NOMO-1 treated with DMSO at 0.1 percent for 48 hours (cell line): ENCODE results near the gene TRIM47.
A peak's percentile ranks its signal among the peaks of the same experiment; 100 is the strongest.

ENCODE experiments used
- DNase-seq: peaks from one replicate; lab custom pipeline; 2025; ENCODE audit not compliant: unreplicated experiment; lab: John Stamatoyannopoulos, UW

Gene TRIM47

DNA sequence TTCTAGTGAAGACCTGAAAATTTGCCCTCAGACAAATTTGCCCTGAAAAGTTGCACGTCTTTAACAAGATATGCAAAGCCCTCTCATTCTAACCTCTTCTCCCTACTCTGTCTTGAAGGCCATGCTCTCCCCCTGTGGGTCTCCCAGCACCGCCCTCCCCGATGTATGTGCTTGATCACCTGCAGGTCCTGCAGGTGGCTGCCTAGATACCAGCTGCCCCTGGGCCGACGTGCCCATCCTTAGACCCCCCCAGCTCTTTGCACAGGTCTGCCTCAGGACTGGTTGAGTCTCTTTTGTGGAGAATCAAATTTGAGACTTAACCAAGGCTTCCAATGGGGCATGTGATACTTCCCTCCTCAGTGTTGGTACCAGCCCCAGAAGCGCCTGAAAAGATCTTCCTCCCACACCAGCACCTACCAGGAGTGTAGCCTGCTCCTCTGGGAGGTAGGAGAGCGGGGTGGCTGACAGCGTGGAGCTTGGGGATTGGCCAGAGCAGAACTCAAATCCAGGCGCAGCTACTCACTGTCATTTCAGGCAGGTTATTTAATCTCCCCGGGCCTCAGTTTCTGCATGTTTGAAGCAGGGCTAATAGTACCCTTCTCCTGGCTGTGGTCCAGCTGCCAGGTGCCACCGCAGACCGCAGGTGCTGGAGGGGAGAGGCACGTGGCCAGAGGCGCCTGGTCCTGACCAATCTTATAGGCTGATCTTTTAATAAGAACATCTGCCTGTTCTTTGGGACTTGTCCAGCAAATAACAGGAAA is 30.9 kb upstream of the TRIM47 start:
- no peak for DNase-seq

DNA sequence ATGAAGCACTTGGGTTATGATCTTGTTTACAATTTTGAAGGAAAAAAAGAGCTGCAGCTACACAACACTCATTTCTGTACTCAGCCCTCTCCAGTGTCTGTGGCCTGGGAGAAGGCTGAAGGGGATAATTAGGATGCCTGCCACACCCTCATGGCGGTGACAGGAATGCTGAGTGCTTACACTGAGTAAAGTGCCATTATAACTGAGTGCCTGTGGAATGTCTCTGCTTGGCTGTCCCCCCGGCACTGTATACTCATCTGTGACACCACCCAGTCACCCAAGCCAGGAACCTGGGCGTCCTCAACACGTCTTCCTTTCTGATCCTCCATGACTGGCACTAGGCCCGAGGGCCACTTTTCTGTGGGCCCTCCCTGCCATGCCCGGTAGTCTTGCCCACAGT is 29.8 kb upstream of the TRIM47 start:
- no peak for DNase-seq

DNA sequence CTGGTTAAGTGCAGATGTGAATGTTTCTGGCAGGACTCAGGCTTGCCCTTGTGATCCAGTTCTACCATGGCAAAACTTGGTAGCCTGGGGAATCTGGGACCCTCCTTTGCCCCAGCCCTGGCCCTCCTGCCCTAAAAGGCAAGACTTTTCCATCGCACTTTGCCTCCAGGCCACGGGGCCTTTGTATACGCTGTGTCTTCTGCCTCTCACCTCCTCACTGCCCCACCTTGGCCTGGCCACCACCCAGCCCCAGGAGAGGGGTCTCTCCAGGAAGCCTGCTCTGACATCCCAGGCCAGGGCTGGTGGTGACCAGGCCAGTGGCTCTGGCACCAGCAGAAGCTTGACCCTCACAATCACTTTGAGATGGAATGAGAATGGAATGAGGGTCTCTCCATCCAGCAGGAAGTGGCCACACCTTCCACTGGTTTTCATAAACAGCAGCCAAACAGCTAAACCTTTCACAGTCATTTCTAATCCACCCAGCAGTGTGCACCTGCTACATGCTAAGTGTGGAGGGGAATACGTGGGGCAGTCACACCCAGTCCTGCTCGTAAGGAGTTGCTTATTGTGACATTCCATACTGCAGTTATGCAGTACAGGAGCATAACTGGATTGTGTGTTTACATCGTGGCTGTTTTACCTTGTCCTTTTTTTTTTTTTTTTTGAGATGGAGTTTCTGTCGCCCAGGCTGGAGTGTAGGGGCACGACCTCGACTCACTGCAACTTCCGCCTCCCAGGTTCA is 27.9 kb upstream of the TRIM47 start:
- DNase-seq: no peak

DNA sequence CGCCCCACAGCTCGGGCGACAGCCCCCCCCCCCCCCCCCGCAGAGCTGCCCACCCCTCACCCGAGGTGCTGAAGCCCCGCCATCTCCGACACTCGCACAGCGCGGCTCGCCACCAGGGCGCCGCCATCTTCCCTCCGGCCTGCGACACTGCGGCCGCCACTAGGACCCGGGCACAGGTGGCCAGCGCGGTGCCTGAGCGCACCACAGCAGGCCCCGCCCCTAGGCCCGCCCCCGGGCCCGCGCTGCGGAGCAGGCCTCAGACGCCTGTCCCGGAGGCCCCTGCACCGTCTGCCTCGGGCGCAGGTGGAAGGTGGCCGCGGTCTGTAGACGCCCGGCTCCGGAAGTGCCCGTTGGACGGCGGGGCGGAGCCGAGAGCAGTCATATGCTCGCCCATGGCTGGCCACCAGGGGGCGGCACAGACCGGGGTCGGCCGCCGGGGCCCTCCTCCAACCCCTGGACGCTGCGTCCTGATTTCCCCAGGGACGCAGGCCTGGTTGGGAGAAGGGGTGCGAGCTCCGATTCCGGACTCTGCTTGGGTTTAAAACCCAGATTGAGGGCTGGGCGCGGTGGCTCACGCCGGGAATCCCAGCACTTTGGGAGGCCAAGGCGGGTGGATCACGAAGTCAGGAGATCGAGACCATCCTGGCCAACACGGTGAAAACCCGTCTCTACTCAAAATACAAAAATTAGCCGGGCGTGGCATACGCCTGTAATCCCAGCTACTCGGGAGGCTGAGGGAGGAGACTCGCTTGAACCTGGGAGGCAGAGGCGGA is 26.6 kb upstream of the TRIM47 start, which contains the start of gene MRPL38:
Gene MRPL38, minus strand, starts transcription at position 136 of the 773 bp plus-strand sequence. Its CDS starts 9 bp downstream, at position 127.
- peak; percentile 95 for DNase-seq

DNA sequence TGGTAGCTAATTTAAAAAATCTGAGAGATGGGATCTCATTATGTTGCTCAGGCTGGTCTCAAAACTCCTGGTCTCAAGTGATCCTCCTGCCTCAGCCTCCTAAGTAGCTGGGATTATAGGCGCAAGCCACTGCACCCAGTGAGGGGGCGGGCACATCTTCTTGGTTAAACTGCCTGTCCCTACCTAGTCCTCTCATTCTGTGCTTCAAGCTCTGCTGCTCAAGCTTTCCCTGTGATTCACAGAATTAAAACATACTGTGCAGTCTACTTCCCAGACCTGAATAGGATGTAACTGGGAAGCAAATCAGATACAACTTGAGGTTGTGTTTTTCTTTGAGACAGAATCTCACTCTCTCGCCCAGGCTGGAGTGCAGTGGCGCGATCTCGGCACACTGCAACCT is 24.0 kb upstream of the TRIM47 start:
- no peak for DNase-seq

DNA sequence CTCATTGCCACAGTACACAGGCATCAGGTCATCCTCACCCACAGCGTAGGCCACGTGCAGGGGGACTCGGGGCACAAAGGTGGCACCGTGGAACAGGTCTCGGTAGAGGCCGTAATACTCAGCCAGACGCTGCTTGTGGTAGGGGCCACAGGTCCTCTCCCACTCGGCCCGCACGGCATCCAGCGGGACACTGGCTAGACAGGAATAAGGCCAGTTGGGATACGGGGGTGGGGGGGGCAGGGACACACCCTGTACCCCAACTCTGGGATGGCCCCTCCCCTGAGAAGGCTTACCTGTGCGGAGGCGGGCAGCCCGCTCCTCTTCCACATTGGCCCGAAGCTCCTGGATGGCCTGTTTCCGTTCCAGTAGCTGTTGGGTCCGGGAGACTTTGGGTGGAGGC is 23.3 kb upstream of the TRIM47 start:
- DNase-seq: no peak

DNA sequence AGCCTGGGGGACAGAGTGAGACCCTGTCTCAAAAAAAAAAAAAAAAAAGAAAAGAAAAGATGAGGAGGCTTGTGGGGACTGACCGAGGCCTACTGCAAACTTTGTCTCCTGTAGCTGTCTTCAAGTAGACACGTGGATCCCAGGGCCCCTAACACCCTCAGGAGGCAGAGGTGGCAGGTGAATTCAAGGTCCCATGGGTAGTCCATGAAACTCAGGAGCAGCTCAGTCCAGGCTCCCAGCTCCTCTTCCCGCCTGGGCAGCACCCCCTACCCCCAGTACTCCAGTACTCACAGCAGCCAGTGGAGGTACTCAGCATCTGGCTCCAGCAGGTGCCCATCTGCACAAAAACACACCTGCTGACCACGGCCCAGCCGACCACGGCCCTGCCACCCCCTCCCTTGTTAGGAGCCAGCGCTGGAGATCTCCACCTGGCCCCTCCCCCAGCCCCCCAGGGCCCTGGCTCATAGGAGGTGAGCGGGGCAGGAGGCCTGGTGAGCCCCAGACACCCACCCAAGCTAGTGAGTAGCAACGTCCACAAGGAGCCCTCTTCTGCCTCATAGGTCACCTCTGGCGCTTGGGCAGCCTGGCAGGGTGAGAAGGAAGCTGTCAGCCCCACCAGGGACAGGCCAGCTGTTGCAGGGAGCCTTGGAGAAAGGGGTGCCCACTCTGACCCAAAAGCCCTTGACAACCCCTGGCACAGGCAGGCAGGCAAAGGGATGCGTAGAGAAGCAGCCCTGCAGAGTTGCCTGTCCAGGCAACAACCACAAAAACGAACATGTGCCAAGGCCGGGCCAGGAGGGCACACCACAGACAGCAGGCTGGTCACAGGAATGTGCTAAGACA is 22.5 kb upstream of the TRIM47 start:
- DNase-seq: no peak

DNA sequence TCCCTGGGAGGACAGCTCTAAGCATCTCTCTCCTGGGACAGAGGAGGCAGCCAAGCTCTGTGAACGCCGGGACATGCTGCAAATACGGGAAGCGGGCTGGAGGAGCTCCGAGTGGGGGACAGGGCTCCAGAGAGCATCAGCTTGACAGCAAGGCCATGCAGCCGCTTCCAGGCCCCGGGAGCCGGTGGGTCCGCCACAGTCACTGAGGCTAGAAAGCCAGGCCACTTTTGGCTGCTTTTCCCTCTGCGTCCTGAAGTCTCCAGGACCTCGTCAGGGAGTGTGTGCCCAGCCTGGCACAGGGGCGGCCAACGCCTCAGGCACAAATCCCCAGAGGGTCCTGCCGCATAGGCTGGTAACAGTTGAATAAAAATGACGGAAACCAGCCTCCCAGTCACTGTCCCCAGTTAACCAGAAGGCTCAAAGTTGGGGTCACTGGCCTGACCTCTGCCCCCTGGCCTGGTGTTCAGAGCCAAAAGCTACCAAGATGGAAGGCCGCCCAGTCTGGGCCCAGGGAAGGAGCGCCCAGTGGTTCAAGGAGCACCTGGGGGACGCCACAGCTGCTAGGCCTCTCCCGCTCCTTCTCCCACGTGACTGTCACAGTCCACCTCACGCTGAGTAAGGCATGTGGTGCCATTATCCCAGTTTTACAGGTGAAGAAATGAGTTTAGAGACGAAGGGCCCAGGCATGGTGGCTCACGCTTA is 21.5 kb upstream of the TRIM47 start:
- no peak for DNase-seq

DNA sequence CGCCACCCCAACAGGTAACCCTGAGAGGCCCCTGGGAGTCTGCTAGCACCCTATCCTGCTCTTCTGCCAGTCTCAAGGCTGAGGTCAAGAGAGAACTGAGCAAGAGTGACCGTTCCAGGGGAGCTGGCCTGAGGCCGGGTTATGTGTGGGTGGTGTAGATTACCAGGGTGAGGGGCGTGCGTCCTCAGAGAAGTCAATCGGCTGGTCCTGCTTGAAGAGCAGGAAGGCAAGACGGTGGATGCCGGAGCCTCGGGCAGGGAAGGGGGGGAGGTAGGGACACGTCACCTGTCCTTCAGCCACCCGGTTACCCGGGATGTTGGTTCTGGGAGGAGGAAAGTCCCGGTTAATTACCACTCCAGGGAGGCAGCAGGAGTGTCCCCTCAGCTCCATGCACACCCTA is 21.0 kb upstream of the TRIM47 start:
- DNase-seq: no peak

DNA sequence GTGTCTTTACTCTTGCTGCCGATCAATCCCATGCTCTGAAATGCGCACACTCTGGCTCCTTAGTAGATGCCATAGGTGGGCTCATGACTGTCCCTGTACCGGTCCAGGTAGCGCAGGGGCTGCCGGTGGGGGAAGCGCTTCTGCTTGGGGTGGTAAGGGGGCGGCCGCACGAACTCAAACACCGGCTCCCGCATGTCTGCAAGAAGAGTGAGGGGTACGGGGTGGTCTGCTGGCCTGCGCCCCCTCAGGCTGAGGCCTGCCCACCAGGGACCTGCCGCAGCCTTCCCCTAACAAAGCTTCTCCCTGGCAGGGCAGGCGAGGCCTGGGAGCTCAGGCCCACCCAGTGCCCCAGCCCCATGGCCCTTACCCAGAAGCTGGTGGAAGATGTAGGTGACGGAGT is 20.4 kb upstream of the TRIM47 start:
- DNase-seq: no peak

DNA sequence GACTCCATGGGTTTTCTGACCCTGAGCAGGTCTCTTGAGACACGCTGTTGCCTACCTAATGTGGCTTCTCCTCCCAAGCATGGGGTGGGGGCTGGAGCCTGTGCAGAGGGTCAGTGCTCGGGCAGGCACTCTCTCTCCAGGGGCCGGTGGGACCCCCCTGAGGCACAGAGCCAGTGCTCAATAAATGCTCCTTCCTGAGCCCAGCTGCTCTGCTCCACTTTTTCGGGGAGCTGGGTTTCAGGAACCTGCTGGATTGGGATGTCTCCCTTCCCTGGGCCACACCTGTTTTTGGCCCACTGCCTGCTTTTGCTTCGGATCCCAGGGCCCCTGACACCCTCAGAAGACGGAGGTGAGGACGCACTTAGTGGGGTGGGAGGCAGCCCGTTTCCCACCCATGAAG is 19.7 kb upstream of the TRIM47 start:
- no peak for DNase-seq

DNA sequence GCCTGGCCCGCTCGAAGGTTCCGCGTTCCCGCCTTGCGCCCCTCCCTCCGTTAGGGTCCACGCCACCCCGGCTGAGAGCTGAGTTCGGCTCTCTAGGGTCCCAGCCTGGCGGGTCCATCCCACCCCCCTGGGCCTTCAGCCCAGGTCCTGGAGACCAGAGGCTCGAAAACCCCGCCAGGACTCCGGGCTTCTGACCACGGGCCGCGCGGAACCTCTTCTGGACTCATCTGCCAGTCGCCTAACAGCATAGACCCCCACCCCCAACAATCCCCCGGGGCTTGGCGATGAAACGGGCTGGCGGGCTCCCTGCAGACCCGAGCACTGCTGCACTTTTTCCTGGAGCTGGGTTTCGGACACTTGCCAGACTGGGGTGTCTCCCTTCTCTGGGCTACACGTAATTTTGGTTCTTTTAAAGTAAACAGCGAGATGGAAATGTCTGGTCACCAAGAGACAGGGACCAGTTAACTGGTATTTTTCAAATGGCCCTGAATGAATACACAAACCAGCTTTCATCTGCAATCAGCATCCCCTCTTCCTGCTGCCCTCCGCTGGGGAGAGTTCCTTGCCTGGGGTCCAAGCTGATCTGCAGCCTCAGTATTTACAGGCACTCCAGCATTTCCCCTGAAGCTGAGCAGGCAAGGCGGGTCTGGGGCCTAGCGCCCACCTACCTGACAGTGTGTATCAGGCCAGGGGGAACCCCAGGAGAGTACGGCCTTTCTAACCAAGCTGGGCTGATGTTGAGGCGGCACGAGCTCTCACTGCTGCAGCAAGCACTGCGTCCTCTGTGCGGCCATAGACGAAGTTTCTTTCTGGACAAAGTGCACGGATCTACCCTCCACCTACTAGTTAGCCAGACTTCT is 19.0 kb upstream of the TRIM47 start:
- DNase-seq: no peak

DNA sequence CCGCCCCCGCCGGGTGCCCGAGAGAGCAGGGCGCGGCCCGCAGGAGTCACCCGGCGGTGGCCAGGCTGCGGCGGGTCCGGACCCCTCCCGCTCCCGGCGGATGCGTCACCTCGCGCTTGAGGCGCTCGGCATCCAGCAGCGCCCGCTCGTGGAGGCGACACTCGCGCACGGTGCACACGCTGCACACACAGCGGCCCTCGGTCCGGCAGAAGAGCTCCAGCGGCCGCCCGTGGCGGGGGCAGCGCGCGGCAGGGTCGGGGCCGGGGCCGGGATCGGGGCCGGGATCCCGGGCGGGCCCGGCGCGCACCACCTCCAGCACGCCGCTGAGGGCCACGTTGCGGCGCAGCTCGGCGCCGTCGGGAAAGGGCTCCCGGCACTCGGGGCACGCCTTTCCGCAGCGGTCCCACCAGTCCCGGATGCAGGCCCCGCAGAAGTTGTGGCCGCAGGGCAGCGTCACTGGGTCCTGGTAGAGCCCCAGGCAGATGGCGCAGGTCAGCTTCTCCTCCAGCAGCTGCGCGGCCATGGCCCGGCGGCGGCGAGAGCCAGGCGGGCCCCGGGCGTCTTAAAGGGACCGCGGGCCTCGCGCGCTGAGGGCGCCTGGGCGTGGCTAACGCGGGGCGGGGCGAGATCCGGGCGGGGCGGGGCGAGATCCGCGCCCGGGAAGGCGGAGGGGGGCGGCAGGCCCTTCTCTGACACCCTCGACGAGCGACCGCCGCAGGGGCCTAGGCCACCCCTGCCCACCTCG is 18.2 kb upstream of the TRIM47 start, which contains the start of gene TRIM65:
Gene TRIM65, minus strand, starts transcription at position 537 of the 745 bp plus-strand sequence. Its CDS starts 14 bp downstream, at position 523.
- peak; percentile 68 for DNase-seq

DNA sequence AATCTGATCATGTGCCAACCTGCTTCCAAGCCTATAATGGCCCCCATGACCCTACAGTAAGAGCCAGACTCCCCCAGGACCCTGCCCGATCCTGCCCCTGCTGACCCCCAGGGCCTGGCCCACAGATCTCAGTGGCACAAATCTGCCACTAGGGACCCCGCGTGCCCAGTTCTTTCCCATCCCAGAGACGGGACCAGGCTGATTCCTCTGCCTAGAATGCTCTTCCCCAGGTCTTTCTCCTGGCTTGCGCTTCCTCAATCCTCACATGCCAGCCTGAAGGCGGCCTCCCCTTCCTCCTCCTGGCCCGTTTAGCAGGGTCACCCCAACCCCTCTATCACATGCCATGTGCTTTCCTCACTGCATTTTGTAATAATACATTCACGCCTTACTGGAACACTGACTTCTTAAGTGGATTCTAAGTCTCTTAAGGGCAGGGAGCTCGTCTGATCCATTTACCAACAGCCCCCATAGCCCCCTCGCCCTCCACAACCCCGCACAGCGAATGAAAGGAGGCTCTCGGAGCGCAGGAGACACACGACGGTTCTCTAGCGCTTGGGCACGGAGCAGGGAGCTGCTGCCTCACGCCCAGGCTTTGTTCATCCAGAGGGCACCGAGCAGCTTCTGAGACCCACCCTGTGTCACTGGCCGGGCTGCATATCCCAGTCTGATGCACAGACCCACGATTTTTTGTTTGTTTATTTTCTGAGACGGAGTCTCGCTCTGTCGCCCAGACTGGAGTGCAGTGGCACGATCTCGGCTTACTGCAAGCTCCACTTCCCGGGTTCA is 17.2 kb upstream of the TRIM47 start:
- no peak for DNase-seq

DNA sequence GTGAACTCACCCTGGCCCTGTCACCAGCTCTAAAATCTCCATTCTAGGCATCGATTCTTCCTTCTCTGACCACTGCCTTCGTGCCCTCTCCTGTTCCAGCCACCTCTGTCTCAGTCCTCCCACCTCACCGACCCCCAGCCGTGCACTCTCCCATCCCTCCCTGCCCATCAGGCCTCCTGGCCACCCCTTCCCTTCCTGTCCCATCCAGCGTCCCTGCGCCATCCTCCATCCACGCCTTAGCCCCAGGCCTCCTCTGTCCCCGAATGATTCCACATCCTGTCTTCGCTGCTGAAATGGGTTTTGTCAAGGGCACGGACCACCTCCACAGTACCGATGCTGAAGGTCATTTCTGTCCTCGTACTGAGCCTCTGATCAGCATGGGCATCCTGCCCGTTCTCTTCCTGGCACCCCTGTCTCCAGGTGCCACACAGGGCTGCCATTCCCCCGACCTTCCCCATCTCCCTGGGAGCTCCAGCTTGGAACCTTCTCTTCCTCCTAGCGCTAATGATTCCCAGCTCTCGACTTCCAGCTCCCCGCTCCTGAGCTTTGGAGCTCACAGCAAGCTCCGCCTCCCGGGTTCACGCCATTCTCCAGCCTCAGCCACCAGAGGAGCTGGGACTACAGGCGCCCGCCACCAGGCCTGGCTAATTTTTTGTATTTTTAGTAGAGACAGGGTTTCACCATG is 15.8 kb upstream of the TRIM47 start:
- DNase-seq: no peak

DNA sequence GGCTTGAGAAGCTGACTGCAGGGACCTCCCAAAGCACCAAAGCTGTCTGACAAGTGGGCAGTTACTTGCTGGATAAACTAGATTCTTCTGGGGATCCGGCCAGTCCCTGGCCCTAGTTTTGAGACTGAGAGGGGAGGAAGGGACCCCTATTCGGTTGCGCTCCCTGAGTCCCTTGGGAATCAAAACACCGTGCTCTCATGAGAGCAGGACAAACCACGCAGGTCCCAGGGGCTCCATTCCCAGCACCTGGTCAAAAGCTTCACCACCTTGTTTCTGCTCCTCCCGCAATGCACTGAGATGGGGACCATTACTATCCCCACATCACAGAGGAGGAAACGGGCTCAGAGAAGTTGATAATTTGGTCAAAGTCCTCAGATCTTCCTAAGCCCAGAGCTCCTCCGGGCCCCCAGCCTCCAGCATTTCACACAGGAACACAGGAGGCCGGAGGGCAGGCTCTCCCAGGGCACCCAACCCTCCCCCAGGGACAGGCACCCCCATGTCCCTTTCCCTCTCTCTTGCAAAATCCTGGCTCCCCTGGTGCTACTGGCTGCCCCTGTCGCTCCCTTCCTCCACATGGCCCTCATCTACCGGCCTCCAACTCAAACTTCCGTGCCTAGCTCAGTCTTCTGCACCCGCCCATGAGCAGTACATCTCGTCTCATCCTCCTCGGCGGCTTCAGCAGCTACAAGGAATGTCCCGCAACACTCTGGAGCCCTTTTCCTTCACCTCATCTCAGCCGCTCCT is 15.1 kb upstream of the TRIM47 start:
- DNase-seq: no peak
